ENCODE data around the gene APOE. TPM values are rescaled to one million over a fixed set of nuclear protein-coding genes. Genes with fewer than 3 reads are reported as not detected.

APOE gene
- total RNA-seq, 1 experiment from 2014 or later: 9.4 TPM

DNA sequence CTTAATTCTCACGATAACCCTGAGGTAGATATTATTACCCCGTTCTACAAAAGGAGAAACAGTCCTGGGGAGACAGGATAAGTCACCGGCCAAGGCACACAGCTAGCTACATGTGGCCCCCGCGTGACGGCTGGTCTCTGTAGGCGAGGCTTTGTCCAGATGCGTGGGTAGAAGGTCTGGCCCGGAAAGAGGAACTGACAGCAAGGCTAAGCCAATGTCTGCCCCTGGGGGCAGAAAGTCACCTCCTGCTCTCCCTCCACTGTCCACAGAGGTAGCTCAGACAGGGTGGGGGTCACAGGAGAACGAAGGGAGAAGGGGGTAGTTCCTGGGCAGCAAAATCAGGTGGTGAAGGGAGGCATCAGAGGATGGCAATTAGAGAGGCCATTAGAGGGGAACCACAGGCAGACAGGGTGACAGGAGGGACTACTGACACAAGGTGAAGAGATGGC lies 38.2 kb downstream of the APOE start:
- DNase-seq (ENCODE audit: low spot score): no peak
- H3K9me3 ChIP-seq (ENCODE audit: low read depth, low read length, poor library complexity, severe bottlenecking): no peaks in the 10 kb centered on the region
- POLR2A ChIA-PET (ENCODE audit: low non-redundant PET): no interaction called here
- BruUV-seq (replicated peaks): no TSS peak
- no peak overlapping the region for H3K4me3 ChIP-seq (ENCODE audit: low read depth, low read length, poor library complexity, severe bottlenecking)
- H3K36me3 ChIP-seq (ENCODE audit: insufficient read depth, low read length, poor library complexity, severe bottlenecking): no peaks in the 10 kb centered on the region
- intact Hi-C loops (cut with micrococcal nuclease; ENCODE audit: unreplicated experiment): no loop called here
- TF ChIP-seq, protein P1, sequence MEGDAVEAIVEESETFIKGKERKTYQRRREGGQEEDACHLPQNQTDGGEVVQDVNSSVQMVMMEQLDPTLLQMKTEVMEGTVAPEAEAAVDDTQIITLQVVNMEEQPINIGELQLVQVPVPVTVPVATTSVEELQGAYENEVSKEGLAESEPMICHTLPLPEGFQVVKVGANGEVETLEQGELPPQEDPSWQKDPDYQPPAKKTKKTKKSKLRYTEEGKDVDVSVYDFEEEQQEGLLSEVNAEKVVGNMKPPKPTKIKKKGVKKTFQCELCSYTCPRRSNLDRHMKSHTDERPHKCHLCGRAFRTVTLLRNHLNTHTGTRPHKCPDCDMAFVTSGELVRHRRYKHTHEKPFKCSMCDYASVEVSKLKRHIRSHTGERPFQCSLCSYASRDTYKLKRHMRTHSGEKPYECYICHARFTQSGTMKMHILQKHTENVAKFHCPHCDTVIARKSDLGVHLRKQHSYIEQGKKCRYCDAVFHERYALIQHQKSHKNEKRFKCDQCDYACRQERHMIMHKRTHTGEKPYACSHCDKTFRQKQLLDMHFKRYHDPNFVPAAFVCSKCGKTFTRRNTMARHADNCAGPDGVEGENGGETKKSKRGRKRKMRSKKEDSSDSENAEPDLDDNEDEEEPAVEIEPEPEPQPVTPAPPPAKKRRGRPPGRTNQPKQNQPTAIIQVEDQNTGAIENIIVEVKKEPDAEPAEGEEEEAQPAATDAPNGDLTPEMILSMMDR (conservative IDR thresholded peaks at IDR 0.05; ENCODE audit: low read depth, low read length): no peak
- TF ChIP-seq EZH2 (IDR thresholded peaks at IDR 0.05; ENCODE audit: borderline replicate concordance, low read depth, low read length, poor library complexity, severe bottlenecking): no peak
- H3K4me1 ChIP-seq (ENCODE audit: insufficient read depth, low read length, poor library complexity, severe bottlenecking): no peaks in the 10 kb centered on the region
- H3K27ac ChIP-seq (ENCODE audit: low read depth, low read length, poor library complexity, severe bottlenecking): no peak overlapping the region
- CTCF ChIA-PET: no interaction called here
- no peaks in the 10 kb centered on the region for H3K27me3 ChIP-seq (replicated peaks; ENCODE audit: insufficient read depth, low read depth, low read length, poor library complexity)

DNA sequence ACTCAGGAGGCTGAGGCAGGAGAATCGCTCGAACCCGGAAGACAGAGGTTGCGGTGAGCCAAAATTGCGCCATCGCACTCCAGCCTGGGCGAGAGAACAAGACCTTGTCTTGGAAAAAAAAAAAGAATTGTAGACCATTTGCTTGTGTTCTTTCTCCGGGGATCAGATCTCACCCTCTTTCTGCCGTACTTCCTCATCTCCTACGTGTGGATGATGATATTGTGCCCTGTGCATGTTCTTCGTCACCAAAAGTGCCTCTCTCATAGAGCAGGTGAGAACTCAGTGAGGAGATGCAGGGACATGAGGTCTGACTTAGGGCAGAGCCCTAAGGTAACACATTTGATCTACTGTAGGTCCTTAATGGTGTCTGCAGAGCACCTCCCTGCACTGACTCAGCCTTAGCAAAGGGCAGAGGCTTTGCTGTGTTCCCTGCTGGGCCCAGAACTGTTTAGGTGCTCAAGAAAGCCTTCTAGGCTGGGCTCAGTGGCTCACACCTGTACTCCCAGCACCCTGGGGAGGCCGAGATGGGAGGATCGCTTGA lies 41.5 kb downstream of the APOE start:
- Histone ChIP-seq H3K27me3 (replicated peaks; ENCODE audit: insufficient read depth, low read depth, low read length, poor library complexity) (no peaks in the 10 kb centered on the region), H3K36me3 (ENCODE audit: insufficient read depth, low read length, poor library complexity, severe bottlenecking) (no peaks in the 10 kb centered on the region), H3K4me3 (ENCODE audit: low read depth, low read length, poor library complexity, severe bottlenecking) (no peak overlapping the region), H3K4me1 (ENCODE audit: insufficient read depth, low read length, poor library complexity, severe bottlenecking) (no peaks in the 10 kb centered on the region), H3K9me3 (ENCODE audit: low read depth, low read length, poor library complexity, severe bottlenecking) (no peaks in the 10 kb centered on the region), H3K27ac (ENCODE audit: low read depth, low read length, poor library complexity, severe bottlenecking) (no peak overlapping the region)
- ChIA-PET POLR2A (ENCODE audit: low non-redundant PET) (no interaction called here), CTCF (no interaction called here)
- TF ChIP-seq, protein P1 (conservative IDR thresholded peaks at IDR 0.05; ENCODE audit: low read depth, low read length): no peak
- no peak for TF ChIP-seq EZH2 (IDR thresholded peaks at IDR 0.05; ENCODE audit: borderline replicate concordance, low read depth, low read length, poor library complexity, severe bottlenecking)
- intact Hi-C loops (cut with micrococcal nuclease; ENCODE audit: unreplicated experiment): no loop called here
- no TSS peak for BruUV-seq (replicated peaks)
- no peak for DNase-seq (ENCODE audit: low spot score)

DNA sequence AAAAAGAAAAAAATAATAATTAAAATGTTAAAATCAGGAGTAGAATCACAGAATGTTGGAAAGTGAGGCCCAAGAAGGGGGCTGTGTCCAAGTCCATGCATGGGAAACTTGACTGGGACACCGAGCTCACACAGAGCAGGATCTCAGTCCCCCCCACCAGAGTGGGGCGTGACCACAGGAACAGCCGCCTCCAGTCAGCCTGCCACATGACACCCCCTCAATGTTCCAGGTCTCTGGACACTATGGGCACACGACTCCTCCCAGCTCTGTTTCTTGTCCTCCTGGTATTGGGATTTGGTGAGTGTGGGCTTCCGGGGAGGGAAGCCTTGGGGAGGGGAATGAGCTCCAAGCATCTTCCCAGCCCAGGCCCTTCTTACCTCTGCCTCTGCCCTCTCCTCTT lies 42.6 kb downstream of the APOE start:
- Histone ChIP-seq H3K4me3 (ENCODE audit: low read depth, low read length, poor library complexity, severe bottlenecking) (no peak overlapping the region), H3K27ac (ENCODE audit: low read depth, low read length, poor library complexity, severe bottlenecking) (no peak overlapping the region), H3K36me3 (ENCODE audit: insufficient read depth, low read length, poor library complexity, severe bottlenecking) (no peaks in the 10 kb centered on the region), H3K9me3 (ENCODE audit: low read depth, low read length, poor library complexity, severe bottlenecking) (no peaks in the 10 kb centered on the region), H3K4me1 (ENCODE audit: insufficient read depth, low read length, poor library complexity, severe bottlenecking) (no peaks in the 10 kb centered on the region), H3K27me3 (replicated peaks; ENCODE audit: insufficient read depth, low read depth, low read length, poor library complexity) (no peaks in the 10 kb centered on the region)
- DNase-seq (ENCODE audit: low spot score): no peak
- TF ChIP-seq, protein P1 (conservative IDR thresholded peaks at IDR 0.05; ENCODE audit: low read depth, low read length): no peak
- no peak for TF ChIP-seq EZH2 (IDR thresholded peaks at IDR 0.05; ENCODE audit: borderline replicate concordance, low read depth, low read length, poor library complexity, severe bottlenecking)
- ChIA-PET CTCF (no interaction called here), POLR2A (ENCODE audit: low non-redundant PET) (no interaction called here)
- intact Hi-C loops (cut with micrococcal nuclease; ENCODE audit: unreplicated experiment): no loop called here
- no TSS peak for BruUV-seq (replicated peaks)

Measured in A673 (cell line).